Uterus (tissue), 2 donors: Measurements from ENCODE around the gene ADAMTS15.

Experiments
- CTCF ChIP-seq, 4 experiments: fragments of 200-600 bp in 2 of 4; fragments of 450-650 bp in 2 of 4; sonication (generic) in 2 of 4; IDR thresholded peaks; one replicate each; pipeline ENCODE4 v1.5.1; 2016 to 2019; ENCODE audit warnings: antibody characterized with exemption in 4 of 4, mild to moderate bottlenecking in 2 of 4, moderate library complexity in 1 of 4
- POLR2A ChIP-seq, 2 donors: fragments of 450-650 bp; IDR thresholded peaks; one replicate each; pipeline ENCODE4 v1.6.1; 2016; ENCODE audit warnings: antibody characterized with exemption in 2 of 2, mild to moderate bottlenecking in 1 of 2, moderate library complexity in 1 of 2

DNA sequence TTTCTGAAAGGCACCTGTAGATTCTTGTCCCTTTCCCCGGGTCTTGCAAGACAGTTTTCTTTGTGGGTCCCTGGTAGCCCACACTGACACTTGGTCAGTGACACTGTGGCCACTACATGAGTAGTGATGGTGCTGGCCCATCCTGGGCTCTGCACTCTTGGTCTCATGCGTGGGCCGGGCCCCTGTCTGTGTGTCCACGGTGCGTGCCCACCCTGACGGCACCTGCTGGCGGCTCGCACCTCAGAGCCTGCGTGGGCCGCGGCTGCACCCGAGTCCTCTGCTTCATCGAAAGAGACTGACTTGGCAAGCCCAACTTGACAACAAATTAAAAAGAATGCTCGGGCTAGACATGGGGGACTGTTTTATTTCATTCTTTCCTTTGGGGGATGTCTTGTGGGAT, 37.5 kb downstream of the ADAMTS15 start:
- no peak for TF ChIP-seq POLR2A (IDR thresholded peaks at IDR 0.05)
- TF ChIP-seq CTCF (IDR thresholded peaks at IDR 0.05), result no peak
